IPS-NIHi11 (cell line): ENCODE results near the gene CRACR2B.

Source experiments
- DNase-seq: peaks from one replicate; pipeline ENCODE4 v3.0.0; 2012; ENCODE audit warnings: mixed read lengths, low spot score

Gene CRACR2B

DNA sequence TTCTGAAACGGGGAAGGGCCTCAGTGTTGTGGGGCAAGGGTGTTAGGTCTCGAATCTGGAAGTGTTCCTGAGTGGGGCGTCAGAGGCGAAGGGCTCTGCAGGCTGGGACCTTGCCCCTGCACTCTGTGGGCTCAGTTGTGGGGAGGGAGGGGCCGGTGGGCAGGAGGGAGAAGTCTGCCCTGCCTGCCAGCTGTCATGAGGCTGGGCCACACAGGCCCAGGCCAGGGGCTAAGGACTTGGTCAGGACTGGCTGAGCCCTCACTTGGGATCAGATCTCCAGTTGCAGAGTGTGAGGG, at the start of gene CRACR2B:
TSS of gene CRACR2B (plus strand) at position 23 of the 296 bp plus-strand sequence. CDS start 689 bp downstream, outside the sequence.
- no peak for DNase-seq

DNA sequence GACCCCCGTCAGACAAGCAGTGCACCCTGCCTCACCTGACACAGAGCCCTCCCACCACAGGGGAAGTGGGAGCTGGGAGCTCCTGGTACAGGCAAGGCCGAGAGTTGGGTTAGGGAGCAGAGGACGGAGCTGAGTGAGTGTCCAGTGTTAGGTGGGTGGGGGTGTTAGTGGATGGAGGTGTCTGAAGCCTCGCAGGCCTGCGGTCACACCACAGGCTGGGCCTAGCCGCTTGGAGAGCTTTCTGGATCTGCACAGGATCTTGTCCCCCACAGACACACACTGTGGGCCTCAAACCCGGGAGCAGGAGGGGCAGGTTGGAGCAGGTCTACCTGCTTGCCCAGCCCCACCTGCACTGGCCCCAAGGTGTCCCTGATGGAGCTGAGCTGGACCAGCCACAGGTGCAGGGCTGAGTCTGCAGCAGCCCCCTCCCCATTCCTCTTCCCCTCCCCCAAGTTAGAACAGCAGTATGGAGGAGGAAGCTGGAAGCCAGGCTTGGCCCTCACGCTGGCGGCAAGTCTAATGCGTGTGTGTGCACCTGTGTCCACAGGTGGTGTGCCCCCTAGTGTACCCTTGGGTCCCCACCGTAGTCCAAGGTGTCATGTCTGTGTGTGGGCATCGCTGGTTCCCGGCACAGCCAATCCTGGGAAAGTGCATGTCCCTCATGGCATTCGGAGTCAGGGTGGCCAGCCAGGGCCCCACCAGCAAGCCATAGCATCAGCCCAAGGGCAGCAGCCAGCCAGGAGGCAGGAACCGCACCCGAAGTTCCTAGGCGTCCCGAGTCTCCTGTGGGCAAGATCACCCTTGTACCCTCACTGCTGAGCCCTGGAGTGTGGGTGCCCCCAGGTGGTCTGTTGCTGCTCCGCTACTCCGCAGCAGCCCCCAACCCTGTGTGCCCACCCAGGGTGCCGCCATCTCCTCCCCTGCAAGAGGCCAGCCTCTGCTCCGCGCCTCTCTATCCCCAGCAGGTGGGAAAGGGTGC, 48.5 kb upstream of the CRACR2B start:
- no peak for DNase-seq

DNA sequence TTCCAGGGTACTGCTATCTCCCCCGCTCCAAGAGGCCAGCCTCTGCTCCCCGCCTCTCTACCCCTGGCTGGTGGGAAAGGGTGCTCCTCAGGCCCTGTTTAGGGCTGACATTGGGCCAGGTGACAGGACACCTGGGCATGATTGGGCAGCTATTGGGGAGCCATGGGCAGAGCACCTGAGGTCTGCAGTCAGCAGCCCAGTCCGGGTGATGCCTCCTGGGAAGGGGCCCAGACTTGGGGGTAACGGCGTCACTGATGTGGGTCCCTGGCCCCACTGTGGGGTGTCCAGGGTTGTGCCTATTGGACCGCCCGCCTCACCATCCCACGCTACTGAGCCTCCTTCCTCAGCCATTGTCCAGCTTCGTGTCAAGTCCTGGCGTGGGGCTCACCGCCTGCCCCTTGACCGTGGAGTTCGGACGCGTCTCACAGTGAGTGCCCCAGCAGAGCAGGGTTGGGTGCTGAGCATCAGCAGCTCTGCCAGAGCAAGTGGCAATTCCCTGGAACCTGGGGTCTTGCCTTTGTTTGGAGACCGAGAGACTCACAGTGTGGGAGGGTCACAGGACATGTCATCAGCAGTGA, 47.7 kb upstream of the CRACR2B start:
- no peak for DNase-seq

DNA sequence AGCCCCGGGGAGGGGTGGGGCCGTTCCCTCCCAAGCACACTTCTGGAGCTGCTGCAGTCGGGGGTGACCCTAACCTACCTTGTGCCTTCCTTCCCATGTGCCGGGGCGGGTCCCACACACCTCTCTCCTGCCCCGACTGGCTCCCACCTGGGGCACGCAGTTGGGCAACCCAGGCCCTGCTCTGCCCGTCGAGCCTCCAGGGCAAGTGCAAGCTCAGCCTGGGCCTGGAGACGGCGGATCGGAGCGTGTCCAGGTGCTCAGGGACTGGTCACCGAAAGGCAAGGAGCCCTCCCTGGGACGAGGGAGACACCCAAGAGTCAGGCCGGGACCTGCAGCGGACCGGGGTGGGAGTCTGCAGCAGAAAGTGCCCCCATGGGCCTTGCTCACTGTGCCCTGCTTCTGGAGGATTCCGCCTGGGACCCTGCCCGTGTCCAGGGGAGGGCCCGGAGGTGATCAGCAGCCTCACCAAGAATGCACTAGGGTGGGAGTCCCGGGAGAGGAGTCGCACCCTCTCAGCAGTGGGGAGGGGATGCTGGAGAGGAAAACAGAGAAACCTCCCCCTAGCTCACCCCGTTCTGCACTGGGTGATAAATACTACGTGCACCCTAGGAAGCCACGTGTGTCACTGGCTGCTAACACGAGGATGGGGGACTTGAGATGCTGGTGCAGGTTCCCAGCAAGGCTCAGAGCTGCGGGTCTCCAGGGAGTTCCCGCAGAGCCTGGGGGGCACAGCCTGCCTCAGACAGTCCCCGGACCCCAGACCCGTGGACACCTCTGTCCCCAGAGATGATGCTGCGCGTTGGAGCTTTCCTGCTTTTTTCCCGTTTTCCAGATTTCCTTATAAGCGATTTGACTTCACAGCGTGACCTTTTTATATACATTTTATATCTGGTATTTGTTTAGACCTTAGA, 45.2 kb upstream of the CRACR2B start:
- DNase-seq: no peak

DNA sequence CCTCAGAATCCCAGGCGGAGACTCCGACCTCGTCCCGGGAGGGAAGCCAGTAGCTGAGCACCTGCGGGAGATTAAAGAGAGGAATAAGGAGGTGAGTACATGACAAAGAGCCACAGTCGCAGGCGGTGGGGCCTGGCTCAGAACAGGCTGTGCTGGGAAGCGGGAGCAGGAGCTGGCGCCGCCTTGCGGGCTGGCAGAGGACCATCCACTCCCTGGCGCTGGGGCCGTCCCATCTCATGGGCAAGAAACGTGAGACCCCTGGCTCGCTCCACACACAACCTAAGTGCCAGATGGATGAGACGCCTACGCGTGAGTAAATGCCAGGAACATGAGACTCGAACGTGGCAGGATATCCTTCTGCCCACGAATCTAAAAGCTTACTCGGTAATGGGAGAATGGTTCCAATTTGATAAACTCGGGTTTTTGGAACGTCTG, 44.1 kb upstream of the CRACR2B start:
- DNase-seq: peak; percentile 87

DNA sequence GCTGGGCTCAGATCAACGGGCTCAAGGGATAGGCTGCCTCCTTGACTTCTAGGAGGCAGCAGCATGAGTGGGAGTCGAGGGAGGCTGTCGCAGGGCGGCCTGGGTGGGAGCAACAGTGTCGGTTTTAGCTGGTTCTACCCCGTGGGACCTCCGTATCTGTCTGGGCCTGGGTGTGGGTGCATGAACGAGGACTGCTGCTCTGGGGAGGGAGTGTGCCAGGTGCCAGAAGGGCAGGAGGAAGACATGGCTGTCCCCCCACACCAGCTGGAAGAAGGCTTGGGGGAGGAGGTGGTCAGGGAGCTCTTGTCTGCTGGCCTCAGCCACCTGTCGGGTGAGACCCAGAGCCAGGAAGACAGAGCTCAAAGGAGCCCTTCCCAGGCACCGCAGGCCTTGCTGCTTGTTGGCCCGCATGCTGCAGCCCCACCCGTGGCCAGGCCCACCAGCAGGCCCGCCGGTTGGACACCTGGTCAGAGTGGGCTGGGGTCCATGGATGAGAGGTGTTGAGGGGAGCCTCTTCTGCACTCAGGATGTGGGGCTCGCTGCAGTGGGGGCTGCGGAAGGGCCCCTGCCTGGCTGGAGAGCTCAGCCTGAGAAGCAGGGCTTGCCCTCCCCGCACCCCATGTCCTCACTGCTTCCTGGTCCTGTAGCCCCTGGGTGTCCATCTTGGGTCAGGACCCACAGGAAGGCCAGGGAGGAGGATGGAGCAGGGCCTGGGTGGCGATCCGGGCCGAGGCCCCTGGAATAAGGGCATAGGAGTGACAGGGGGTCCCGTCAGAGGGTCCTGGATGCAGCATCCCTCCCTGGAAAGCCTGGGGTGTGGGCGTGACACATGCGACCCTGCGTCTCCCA, 41.3 kb upstream of the CRACR2B start:
- no peak for DNase-seq

DNA sequence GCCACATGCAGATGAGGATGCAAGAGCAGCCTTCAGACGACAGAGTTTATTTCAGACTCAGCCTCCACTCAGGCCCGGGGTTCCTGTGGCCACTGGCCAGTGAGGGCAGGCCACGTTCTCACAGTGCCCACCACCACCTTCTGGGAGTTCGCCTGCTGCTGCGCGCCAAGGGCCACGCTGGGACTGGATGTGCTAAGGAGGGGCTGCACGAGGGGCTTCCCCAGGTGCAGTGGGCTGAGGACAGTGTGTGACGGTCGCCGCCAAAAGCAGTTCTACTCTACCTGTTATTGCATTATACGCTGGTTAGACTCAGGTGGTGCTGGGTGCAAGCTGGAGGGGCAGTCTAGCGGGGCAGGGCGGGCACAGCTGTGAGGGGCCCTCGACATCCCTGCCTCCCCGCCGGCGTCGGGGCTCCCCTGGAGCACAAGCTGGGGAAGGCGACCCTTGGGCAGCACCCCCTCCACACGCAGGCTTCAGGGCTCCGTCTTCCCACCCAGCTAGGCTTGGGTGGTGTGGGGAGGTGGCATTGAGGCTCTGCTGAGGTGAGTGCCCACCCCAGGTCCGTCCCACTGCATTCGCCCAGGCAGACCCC, 40.5 kb upstream of the CRACR2B start:
- DNase-seq: no peak

DNA sequence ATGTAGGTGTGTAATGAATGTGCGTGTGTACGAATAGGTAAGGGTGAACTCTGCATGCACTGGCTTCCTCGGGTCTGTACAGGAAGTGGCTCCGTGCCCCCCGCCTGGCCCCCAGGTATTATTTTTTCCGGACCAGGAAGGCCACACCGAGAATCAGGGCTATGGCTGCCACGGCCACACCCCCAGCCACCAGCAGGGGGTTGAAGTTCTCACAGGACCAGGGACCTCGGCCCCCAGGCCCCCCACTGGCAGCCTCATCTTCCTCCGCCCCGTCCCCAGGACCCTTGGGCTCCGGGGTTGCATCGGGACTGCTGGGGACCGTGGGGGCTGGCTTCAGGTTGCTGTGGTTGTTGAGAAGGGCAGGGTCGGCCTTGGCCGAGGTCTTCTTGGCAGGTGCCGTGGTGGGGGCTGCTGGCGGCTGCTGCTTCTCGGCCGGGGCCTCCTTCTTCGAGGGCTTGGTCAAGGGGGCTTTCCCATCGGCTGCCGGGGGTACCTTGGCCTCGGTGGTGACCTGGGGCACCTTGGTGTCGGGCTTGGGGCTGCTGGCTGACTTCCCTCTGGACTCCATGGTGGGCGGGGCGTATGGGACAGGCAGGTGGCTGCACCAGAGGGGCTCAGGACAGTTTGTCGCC, 39.6 kb upstream of the CRACR2B start:
- no peak for DNase-seq

DNA sequence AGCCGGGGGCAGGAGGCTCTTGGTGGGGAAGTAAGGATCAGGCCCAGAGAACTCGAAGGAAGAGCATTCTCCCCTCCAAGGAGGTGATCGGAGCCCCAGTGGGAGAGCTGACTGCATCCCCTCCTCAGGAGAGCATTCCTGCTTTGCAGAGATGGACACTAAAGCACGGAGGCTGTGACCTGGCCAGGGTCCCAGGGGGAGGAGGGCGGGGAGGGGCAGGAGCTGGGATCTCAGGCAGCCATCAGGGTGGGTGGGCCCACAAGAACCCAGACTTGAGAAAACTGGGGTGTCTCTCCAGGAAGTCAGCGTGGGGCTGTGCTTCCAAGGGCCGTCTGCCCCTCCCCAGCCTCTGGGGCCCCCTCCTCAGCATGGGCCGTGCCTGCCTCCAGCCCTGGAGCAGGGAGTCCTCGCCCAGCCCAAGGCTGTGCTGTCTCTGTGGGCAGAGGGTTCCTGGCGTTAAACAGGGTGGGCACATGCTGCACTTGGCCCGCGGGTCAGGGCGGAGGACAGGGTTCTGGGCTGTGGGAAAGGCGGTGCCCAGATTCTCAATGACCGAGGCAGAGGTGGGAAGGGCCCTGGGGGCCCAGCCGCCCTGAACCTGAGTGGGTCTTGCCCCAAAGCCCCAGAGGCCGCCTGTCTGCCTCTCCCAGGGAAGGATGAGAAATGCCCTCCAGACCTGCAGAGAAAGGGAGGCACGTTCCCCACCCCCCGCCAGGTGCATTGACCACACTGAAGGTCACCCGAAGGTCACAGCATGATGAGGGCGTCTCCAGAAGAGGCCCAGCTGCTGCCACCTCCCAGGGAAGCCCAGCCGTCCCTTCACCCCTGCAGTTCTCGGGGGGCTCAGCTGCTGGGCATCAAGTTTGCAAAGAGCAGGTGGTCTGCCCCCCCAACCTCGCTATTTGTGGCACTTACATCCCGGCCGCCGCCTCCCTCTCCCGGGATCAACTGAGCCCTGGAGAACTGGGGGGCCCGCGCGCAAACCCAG, 38.5 kb upstream of the CRACR2B start:
- no peak for DNase-seq

DNA sequence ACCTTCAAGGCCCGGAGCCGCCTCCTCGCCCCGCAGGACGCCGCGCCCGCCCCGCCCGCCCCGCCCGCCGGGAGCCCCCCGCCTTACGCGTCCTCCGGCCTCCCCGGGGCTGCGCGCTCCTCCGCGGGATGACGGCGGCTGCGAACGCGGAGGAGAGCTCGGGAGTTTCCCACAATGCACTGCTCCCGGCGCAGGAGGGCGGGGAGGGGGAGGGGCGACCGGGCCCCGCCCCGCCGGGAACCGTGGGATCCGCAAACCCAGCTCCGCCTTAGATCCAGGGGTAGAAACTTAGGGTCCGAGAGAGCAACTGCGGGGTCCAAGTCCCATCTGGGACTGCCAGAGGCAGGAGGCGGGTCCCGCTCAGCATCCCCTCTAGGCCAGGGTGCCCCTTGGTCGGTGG, 37.8 kb upstream of the CRACR2B start, which contains the start of gene CEND1:
TSS of gene CEND1 (minus strand) at position 148 of the 400 bp plus-strand sequence. CDS start 1,514 bp downstream, outside the sequence.
- peak; percentile 79 for DNase-seq

DNA sequence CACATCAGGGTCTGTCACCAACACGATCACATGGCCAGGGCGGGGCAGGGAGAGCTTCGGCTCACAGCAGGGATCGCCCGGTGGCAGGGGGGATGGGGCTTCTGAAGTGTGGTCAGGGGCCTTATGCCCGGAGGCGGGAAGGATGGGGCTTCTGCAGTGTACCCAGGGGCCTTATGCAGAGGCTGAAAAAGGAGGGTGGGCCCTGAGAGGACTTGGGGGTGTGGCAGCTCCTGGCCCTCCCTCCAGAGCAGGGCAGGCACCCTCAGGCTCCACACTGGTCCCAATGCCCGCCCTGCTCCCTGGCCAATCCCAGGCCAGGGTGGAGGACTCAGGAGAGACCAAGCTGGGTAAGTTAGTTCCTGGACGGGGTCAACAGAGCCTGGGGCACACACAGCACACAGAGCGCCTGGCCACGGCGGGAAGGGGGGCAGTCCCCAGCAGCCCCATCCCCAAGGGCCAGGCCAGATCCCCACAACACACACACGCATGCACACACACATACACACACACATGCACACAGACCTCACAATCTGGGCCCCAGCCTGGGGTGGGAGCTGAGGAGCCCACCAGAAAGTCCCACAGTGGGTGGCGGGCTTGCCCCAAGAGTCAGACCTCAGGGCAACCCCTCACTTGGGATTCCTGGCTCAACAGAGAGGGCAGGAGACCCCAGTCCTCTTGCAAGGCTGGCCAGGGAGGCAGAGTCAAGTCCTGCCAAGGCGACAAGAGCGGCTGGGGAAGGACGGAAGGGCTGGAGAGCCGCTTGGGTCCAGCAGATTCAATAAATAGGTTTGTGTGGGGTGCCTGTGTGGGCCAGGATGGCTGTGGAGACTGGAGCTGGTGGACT, 36.8 kb upstream of the CRACR2B start:
- DNase-seq: peak; percentile 70

DNA sequence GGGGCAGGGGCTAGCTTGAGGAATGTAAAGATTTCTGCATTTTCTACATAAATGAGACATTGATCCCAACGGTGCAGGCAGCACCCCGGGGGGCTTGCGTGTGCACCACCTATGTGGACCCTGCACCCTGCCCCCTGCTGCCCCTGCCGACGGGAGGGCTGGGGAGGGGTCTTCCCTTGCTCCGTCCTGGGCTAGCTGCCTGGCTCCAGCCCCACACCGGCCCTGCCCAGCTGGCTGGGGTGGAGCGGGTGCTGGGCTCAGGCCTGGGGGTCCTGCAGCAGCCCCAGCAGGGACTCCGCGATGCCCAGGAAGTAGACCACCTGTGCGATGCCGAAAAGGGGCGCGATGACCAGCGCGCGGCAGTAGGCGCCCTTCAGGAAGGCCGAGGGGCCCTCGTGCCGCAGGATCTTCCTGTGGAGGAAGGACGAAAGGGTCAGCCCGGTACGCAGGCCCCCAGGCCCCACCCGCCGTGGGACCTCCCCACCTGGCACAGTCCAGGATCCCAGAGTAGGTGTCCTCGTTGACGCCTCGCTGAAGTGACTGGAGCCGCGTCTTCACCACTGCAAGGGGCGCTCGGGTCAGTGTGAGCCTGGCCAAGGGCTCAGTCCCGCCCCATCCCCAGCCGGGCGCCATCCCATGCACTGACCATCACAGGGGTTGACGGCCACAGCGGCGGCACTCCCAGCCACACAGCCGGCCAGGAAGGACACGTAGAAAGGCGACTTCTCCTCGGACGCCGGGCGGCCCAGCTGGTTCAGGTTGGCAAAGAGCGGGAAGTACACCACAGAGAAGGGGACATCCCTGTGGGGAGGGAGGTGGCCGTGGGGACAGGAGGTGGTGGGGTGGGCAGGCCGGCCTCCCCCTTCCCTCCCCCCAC, 35.8 kb upstream of the CRACR2B start:
- DNase-seq: no peak

DNA sequence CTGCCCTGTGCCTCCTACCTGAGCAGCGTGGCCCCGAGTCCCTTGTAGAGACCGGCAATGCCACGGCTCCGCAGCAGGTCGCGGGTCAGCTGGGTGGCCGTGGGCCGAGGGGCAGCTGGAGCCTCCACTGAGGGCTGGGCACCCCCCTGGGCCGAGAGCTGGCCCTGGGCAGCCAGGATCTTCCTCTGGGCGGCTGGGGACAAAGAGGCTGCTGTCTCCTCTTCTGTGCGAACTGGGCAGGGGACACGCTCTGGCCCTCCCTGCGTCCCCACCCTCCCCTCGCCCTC, 35.2 kb upstream of the CRACR2B start:
- DNase-seq: no peak

DNA sequence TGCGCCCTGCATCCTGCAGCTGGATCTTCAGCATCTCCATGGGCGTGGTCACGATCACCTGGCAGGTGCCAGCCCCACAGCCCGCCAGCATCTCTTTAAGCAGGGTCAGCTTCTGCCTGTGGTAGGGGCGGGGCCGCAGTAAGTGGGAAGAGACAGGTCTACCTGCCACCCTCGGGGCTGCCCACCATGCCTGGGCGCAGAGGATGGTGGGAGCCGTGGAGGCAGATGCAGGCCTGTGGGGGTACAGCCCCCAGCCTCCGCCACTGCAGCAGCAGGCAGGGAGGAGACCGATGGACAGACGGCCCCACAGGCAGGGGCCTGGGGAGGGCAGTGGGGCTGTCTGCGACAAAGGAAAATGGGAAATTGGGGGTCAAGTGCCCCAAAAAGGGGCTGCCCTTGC, 34.8 kb upstream of the CRACR2B start:
- no peak for DNase-seq

DNA sequence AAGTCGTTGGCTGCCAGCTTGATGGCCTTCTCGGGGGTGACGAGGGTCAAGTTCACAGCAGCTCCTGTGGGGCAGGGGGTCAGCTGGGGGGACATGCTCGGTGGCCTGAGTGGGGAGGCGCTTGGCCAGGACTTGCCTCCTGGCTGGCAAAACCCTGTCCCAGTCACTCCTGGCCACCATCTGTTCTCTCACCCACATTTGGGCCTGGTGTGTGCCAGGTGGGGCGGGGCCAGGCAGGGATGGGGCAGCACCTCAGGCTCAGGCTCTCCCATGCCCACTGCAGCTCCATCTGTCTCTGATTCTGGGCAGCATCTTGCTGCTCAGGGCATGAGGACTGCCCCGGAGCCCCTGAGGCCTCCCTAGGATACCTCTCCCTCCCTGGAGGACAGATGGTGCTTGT, 34.2 kb upstream of the CRACR2B start:
- DNase-seq: no peak

DNA sequence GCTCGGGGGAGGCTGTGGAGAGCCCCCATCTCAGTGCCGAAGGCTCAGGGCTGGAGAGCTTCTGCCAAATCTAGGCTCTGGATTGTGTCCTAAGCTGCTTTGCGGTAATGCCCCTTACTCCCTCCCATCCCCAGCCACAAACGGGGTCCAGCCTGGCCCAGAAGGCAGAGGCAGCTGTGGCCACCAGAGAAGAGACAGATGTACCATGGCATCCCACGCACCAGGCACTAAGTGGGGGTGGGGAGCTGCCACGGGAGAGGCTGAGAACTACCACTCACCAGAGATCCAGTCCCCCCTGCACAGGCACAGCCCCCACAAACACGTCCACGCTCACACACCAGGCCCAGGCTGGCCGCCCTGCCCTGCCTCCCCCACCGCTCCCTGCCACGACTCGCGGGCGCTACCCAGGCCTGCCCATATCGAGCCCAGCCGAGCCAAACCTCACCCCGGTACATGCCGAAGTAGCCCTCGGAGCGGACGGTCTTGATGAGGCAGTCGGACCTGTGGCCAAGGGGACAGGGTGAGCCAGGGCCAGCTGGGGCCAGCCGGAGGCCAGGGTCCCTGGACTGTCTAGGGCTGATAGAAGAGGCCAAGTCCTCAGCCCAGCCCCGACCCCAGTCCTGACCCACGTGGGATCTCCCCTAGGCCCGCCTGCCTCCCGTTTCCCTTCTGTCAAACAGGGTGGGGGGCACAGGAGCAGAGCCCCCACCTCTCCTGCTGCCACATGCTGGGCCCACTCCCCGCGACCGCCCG, 33.5 kb upstream of the CRACR2B start:
- no peak for DNase-seq
